IMR-90 (cell line): ENCODE measurements around the gene DHX57. TPM values are rescaled to one million over a fixed set of nuclear protein-coding genes. Genes with fewer than 3 reads are reported as not detected.

ENCODE experiments used
- ATAC-seq: fragments of 200-7000 bp; cut with Tn5 transposase; 2 replicates; pipeline ENCODE4 v1.9.1; 2020; ENCODE audit warnings: low read depth, mild to moderate bottlenecking, moderate library complexity
- BruUV-seq: library from RNA; stranded (reverse); fragments of 400-500 nt; replicated peaks from 2 replicates; lab custom pipeline; 2021; lab: Mats Ljungman, UMichigan
- CTCF ChIA-PET: fragments of 300-600 bp; formaldehyde crosslinking; extraction: SDS; loops from one replicate; lab custom pipeline; 2021; ENCODE audit warnings: antibody characterized with exemption; lab: Yijun Ruan, JAX
- POLR2A ChIA-PET: fragments of 300-600 bp; sonication (Branson Sonifier 250); formaldehyde crosslinking; loops from one replicate; lab custom pipeline; 2022; ENCODE audit warnings: antibody characterized with exemption; ENCODE audit not compliant: unreplicated experiment; lab: Charles Lee
- DNase-seq: peaks from one replicate; pipeline ENCODE4 v3.0.0; 2013
- H2AFZ ChIP-seq: replicated peaks from 2 replicates; pipeline ENCODE3; 2013; ENCODE audit warnings: low read length, mild to moderate bottlenecking; ENCODE audit not compliant: poor library complexity
- H2AK5ac ChIP-seq: 2 replicates; pipeline ENCODE4 v1.6.1; 2013; ENCODE audit warnings: low read depth, low read length, inconsistent platforms
- H2AK9ac ChIP-seq: replicated peaks from 2 replicates; pipeline ENCODE3; 2013; ENCODE audit warnings: mild to moderate bottlenecking, low read depth, low read length, moderate library complexity; ENCODE audit not compliant: poor library complexity
- H2BK120ac ChIP-seq: 2 replicates; pipeline ENCODE4 v1.6.1; 2013; ENCODE audit warnings: low read depth, low read length, inconsistent platforms
- H2BK15ac ChIP-seq: 3 replicates; pipeline ENCODE4 v1.6.1; 2013; ENCODE audit warnings: low read depth, low read length, inconsistent platforms
- H2BK20ac ChIP-seq: 2 replicates; pipeline ENCODE4 v1.6.1; 2013; ENCODE audit warnings: low read depth, mild to moderate bottlenecking, inconsistent platforms, low read length, moderate library complexity
- H2BK5ac ChIP-seq: 2 replicates; pipeline ENCODE4 v1.6.1; 2013; ENCODE audit warnings: mild to moderate bottlenecking, low read depth, low read length, inconsistent platforms; ENCODE audit not compliant: poor library complexity, severe bottlenecking
- H3K14ac ChIP-seq: replicated peaks from 2 replicates; pipeline ENCODE4 v1.6.1; 2013; ENCODE audit warnings: low read depth, low read length, inconsistent platforms
- H3K18ac ChIP-seq: 2 replicates; pipeline ENCODE4 v1.6.1; 2013; ENCODE audit warnings: low read depth, low read length, control low read depth
- H3K23ac ChIP-seq: 2 replicates; pipeline ENCODE4 v1.6.1; 2013; ENCODE audit warnings: low read depth, low read length, inconsistent platforms
- H3K27ac ChIP-seq: 2 replicates; pipeline ENCODE4 v1.5.1; 2013; ENCODE audit warnings: mild to moderate bottlenecking, control low read depth, low read length; ENCODE audit not compliant: insufficient read depth
- H3K27me3 ChIP-seq: 2 replicates; pipeline ENCODE4 v1.6.1; 2013; ENCODE audit warnings: low read length; ENCODE audit not compliant: control insufficient read depth, insufficient read depth
- H3K36me3 ChIP-seq: 2 replicates; pipeline ENCODE4 v1.6.1; 2013; ENCODE audit warnings: low read length, mixed read lengths; ENCODE audit not compliant: control insufficient read depth, insufficient read depth
- H3K4ac ChIP-seq: 2 replicates; pipeline ENCODE4 v1.6.1; 2013; ENCODE audit warnings: low read depth, low read length, inconsistent platforms
- H3K4me1 ChIP-seq: 2 replicates; pipeline ENCODE4 v1.6.1; 2013; ENCODE audit warnings: low read length, mixed read lengths; ENCODE audit not compliant: control insufficient read depth, insufficient read depth
- H3K4me2 ChIP-seq: 2 replicates; pipeline ENCODE4 v1.6.1; 2013; ENCODE audit warnings: low read depth, mild to moderate bottlenecking, control low read depth, low read length, moderate library complexity
- H3K4me3 ChIP-seq: 2 replicates; pipeline ENCODE4 v1.5.1; 2013; ENCODE audit warnings: low read depth, mild to moderate bottlenecking, control low read depth, low read length, moderate library complexity; ENCODE audit not compliant: insufficient read depth
- H3K56ac ChIP-seq: 2 replicates; pipeline ENCODE4 v1.6.1; 2013; ENCODE audit warnings: low read length, inconsistent platforms; ENCODE audit not compliant: insufficient read depth; ENCODE audit errors: extremely low read depth
- H3K79me1 ChIP-seq, 2 experiments: 2 replicates each; pipeline ENCODE4 v1.6.1; 2013; ENCODE audit warnings: low read length in 2 of 2, inconsistent platforms in 1 of 2, low read depth in 1 of 2
- H3K9ac ChIP-seq: 2 replicates; pipeline ENCODE4 v1.6.1; 2013; ENCODE audit warnings: low read depth, low read length, control low read depth
- H3K9me1 ChIP-seq: 2 replicates; pipeline ENCODE4 v1.6.1; 2013; ENCODE audit warnings: low read length, inconsistent platforms; ENCODE audit not compliant: insufficient read depth
- H3K9me3 ChIP-seq: 2 replicates; pipeline ENCODE4 v1.6.1; 2013; ENCODE audit warnings: low read length; ENCODE audit not compliant: control insufficient read depth, insufficient read depth
- H4K20me1 ChIP-seq: 2 replicates; pipeline ENCODE4 v1.6.1; 2013; ENCODE audit warnings: low read length, inconsistent platforms; ENCODE audit not compliant: insufficient read depth
- H4K5ac ChIP-seq: 2 replicates; pipeline ENCODE4 v1.6.1; 2013; ENCODE audit warnings: mild to moderate bottlenecking, low read depth, low read length, control low read depth
- H4K8ac ChIP-seq, 2 experiments: 2 replicates each; pipeline ENCODE4 v1.6.1; 2013; ENCODE audit warnings: low read depth in 2 of 2, low read length in 2 of 2, control low read depth in 1 of 2, inconsistent platforms in 1 of 2
- H4K91ac ChIP-seq: 2 replicates; pipeline ENCODE4 v1.6.1; 2013; ENCODE audit warnings: low read depth, low read length, inconsistent platforms; ENCODE audit not compliant: insufficient read depth
- MAFK ChIP-seq: IDR thresholded peaks from 2 replicates; pipeline ENCODE4 v1.6.1; 2012; ENCODE audit warnings: low read depth, low read length, improper control_type of control experiment
- MAZ ChIP-seq: IDR thresholded peaks from 2 replicates; pipeline ENCODE4 v1.6.1; 2012; ENCODE audit warnings: low read depth, mild to moderate bottlenecking, low read length, improper control_type of control experiment, moderate library complexity, borderline replicate concordance
- WGBS, 2 experiments: methylation state at CpG; one replicate each; pipeline versions ENCODE4 v1.1.5 to v1.1.7; 2013; ENCODE audit warnings: missing lambda C conversion rate in 2 of 2; ENCODE audit not compliant: insufficient read length in 1 of 2; ENCODE audit errors: extremely low coverage in 2 of 2; 5-methylcytosine and 5-hydroxymethylcytosine counted together
- dilution Hi-C: fragments of 300-500 bp; cut with HindIII; formaldehyde crosslinking; loops from one replicate; pipeline ENCODE4 v1.14.3; 2018; ENCODE audit warnings: low sequenced_read_pairs; ENCODE audit not compliant: unreplicated experiment
- in situ Hi-C: fragments of 300-500 bp; cut with MboI; formaldehyde crosslinking; loops from 3 replicates; pipeline ENCODE4 v1.14.3; 2019; ENCODE audit warnings: low sequenced_read_pairs, inconsistent platforms, mixed read lengths
- intact Hi-C: fragments of 100-400 bp; cut with micrococcal nuclease; formaldehyde crosslinking; loops from 2 replicates; pipeline ENCODE4 v1.10.0; 2022
- polyA plus RNA-seq, 3 experiments: library from polyadenylated mRNA; depleted of rRNA; stranded (reverse); fragments of >200 nt; gene quantifications; 2 replicates each; pipeline ENCODE4 v1.2.3, GENCODE V29; 2012; ENCODE audit warnings: low replicate concordance in 1 of 3
- total RNA-seq: library from RNA; depleted of rRNA; stranded (reverse); fragments of >200 nt; gene quantifications from 2 replicates; pipeline ENCODE4 v1.2.3, GENCODE V29; 2012

DHX57 gene
- total and polyA plus RNA-seq, 2 of the 4 experiments (the other 2 are of a cell fraction) = 9.5 to 24.4 TPM

DNA sequence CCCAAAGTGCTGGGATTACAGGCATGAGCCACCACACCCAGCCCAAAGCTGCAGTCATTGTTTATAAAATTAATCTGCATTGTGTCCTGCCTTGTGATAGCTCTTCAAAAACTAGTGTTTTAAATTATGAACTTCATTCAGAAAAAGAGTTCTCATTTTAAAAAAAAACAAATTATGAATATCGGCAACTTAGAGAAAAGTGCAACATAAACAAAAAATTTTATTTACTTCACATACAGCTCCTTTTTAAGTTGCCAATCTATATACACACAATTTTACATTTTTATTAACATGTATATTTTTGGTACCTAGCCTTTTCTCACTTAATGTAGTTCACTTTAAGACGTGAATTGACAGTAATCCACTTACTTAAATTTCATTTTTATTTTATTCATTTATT lies 50.8 kb downstream of the DHX57 start:
- in situ Hi-C loops = no loop called here
- Histone ChIP-seq H4K8ac (no peak overlapping the region), H3K4me3 (no peak overlapping the region), H3K4me1 (peaks cover 1% of the 10 kb centered on the region), H3K23ac (no peak overlapping the region), H3K18ac (no peak overlapping the region), H3K9ac (no peak overlapping the region), H3K14ac (no peak overlapping the region), H2AK5ac (no peak overlapping the region), H3K9me3 (no peaks in the 10 kb centered on the region), H3K36me3 (peaks cover 19% of the 10 kb centered on the region), H4K20me1 (no peaks in the 10 kb centered on the region), H2AFZ (no peak overlapping the region), H2BK20ac (no peak overlapping the region), H2BK120ac (no peak overlapping the region), H3K27ac (no peak overlapping the region), H3K56ac (no peak overlapping the region), H3K4ac (no peak overlapping the region), H3K4me2 (no peak overlapping the region), H4K91ac (no peak overlapping the region), H2BK5ac (no peak overlapping the region), H4K5ac (no peak overlapping the region), H3K27me3 (no peaks in the 10 kb centered on the region), H2AK9ac (no peak overlapping the region), H3K9me1 (no peaks in the 10 kb centered on the region), H3K79me1 (no peaks in the 10 kb centered on the region), H2BK15ac (no peak overlapping the region)
- POLR2A ChIA-PET = no interaction called here
- peak; percentile 85 for TF ChIP-seq MAFK
- no peak for TF ChIP-seq MAZ
- no TSS peak for BruUV-seq
- no CpG with 5 or more reads among the region's 2 CpGs for WGBS, 2 experiments
- dilution Hi-C loops = no loop called here
- DNase-seq (no peak), ATAC-seq (no peak)
- CTCF ChIA-PET = interaction anchor here (1.1 kb wide), 1 partner anchor 127 kb away, joined by 6 read pairs; no protein-coding TSS in a partner anchor
- intact Hi-C loops = no loop called here
